CD4-positive, CD25-positive, alpha-beta regulatory T cell (primary cell): ENCODE data around the gene RPS29. TPM values are rescaled to one million over a fixed set of nuclear protein-coding genes. Genes with fewer than 3 reads are reported as not detected.

ENCODE experiments used
- ATAC-seq, 2 donors: fragments of 150-1000 bp; cut with Tn5 transposase; one replicate each; pipeline ENCODE4 v1.10.0; 2021; ENCODE audit warnings: low read depth in 2 of 2, moderate number of reproducible peaks in 2 of 2, moderate library complexity in 1 of 2
- DNase-seq, 3 donors: peaks; one replicate each; pipeline versions ENCODE4 v3.0.0 to v3.0.0-alpha.2; 2012 to 2022; ENCODE audit warnings: mixed read lengths in 1 of 3
- H3K27ac ChIP-seq: one replicate; pipeline ENCODE4 v1.7.0; 2013; ENCODE audit warnings: mild to moderate bottlenecking, low read length; ENCODE audit not compliant: insufficient read depth, poor library complexity, severe bottlenecking
- H3K27me3 ChIP-seq: one replicate; pipeline ENCODE4 v1.7.0; 2013; ENCODE audit warnings: low read length; ENCODE audit not compliant: control insufficient read depth, insufficient read depth
- H3K36me3 ChIP-seq: one replicate; pipeline ENCODE4 v1.7.0; 2013; ENCODE audit warnings: mild to moderate bottlenecking, low read length, moderate library complexity; ENCODE audit not compliant: control insufficient read depth, insufficient read depth
- H3K4me1 ChIP-seq: 2 replicates; pipeline ENCODE4 v1.7.0; 2013; ENCODE audit warnings: mild to moderate bottlenecking, low read length; ENCODE audit not compliant: insufficient read depth, control insufficient read depth, poor library complexity, severe bottlenecking
- H3K4me3 ChIP-seq: one replicate; pipeline ENCODE4 v1.7.0; 2013; ENCODE audit warnings: low read depth, mild to moderate bottlenecking, low read length, moderate library complexity
- H3K9me3 ChIP-seq, 2 experiments: 1 replicate in 1 of 2; 2 replicates in 1 of 2; pipeline ENCODE4 v1.7.0; 2013; ENCODE audit warnings: low read length in 2 of 2, mild to moderate bottlenecking in 1 of 2, moderate library complexity in 1 of 2; ENCODE audit not compliant: control insufficient read depth in 2 of 2
- H3K27ac Mint-ChIP-seq, 3 donors: one replicate each; pipeline ENCODE4 v1.8.0; 2020 to 2022; ENCODE audit warnings: mild to moderate bottlenecking in 3 of 3, mixed read lengths in 3 of 3, moderate library complexity in 2 of 3
- H3K27me3 Mint-ChIP-seq: one replicate; pipeline ENCODE4 v1.8.0; 2022; ENCODE audit warnings: mild to moderate bottlenecking, mixed read lengths
- H3K36me3 Mint-ChIP-seq: one replicate; pipeline ENCODE4 v1.8.0; 2020; ENCODE audit warnings: mixed read lengths
- H3K4me1 Mint-ChIP-seq, 4 donors: one replicate each; pipeline ENCODE4 v1.8.0; 2020 to 2022; ENCODE audit warnings: mixed read lengths in 4 of 4, mild to moderate bottlenecking in 1 of 4
- H3K4me3 Mint-ChIP-seq, 4 donors: one replicate each; pipeline ENCODE4 v1.8.0; 2020 to 2022; ENCODE audit warnings: mild to moderate bottlenecking in 4 of 4, mixed read lengths in 4 of 4, moderate library complexity in 3 of 4
- H3K9me3 Mint-ChIP-seq, 7 donors: one replicate each; pipeline ENCODE4 v1.8.0; 2020 to 2022; ENCODE audit warnings: mixed read lengths in 7 of 7, mild to moderate bottlenecking in 3 of 7, moderate library complexity in 2 of 7
- polyA plus RNA-seq, 4 donors: library from polyadenylated mRNA; unstranded; fragments of 300-500 nt; fragmentation: Illumina TruSeq; gene quantifications; one replicate each; pipeline ENCODE4 v1.2.3, GENCODE V29; 2021
- total RNA-seq: library from RNA; stranded (reverse); gene quantifications from one replicate; pipeline ENCODE4 v1.2.3, GENCODE V29; 2022

The RPS29 gene
- total and polyA plus RNA-seq, 5 donors from 2014 or later = 2,952 to 11,285 (median 8,310) TPM

- Mint-ChIP-seq H3K36me3 (peaks cover 2% of the 10 kb centered on the region), H3K9me3 (no peaks in the 10 kb centered on the region), H3K27me3 (peaks cover 20% of the 10 kb centered on the region), H3K4me1 (no peaks in the 10 kb centered on the region), H3K27ac (no peak overlapping the region), H3K4me3 (no peak overlapping the region)
- Histone ChIP-seq H3K4me3 (no peak overlapping the region), H3K36me3 (no peaks in the 10 kb centered on the region), H3K4me1 (no peaks in the 10 kb centered on the region), H3K27me3 (peaks cover 3% of the 10 kb centered on the region), H3K27ac (no peak overlapping the region), H3K9me3 (no peaks in the 10 kb centered on the region)
- ATAC-seq (no peak), DNase-seq (no peak)
These were observed 32.3 kb downstream of the RPS29 start for GRCh38 chr14:49553892-49554291.

- DNase-seq (no peak), ATAC-seq (no peak)
- H3K27me3 Mint-ChIP-seq = peaks cover 21% of the 10 kb centered on the region
- peaks cover 2% of the 10 kb centered on the region for H3K36me3 Mint-ChIP-seq
- no peaks in the 10 kb centered on the region for H3K9me3 Mint-ChIP-seq
- H3K9me3 ChIP-seq = no peaks in the 10 kb centered on the region
- H3K36me3 ChIP-seq = no peaks in the 10 kb centered on the region
- peaks cover 3% of the 10 kb centered on the region for H3K27me3 ChIP-seq
- H3K4me3 ChIP-seq = no peak overlapping the region
- no peak overlapping the region for H3K4me3 Mint-ChIP-seq
- no peaks in the 10 kb centered on the region for H3K4me1 ChIP-seq
- H3K27ac ChIP-seq = no peak overlapping the region
- H3K4me1 Mint-ChIP-seq = no peaks in the 10 kb centered on the region
- H3K27ac Mint-ChIP-seq = no peak overlapping the region
These were observed 33.1 kb downstream of the RPS29 start for GRCh38 chr14:49553106-49553505.

- Histone ChIP-seq H3K4me3 (no peak overlapping the region), H3K36me3 (no peaks in the 10 kb centered on the region), H3K4me1 (no peaks in the 10 kb centered on the region), H3K27me3 (peaks cover 3% of the 10 kb centered on the region), H3K27ac (no peak overlapping the region), H3K9me3 (no peaks in the 10 kb centered on the region)
- no peaks in the 10 kb centered on the region for H3K4me1 Mint-ChIP-seq
- H3K4me3 Mint-ChIP-seq = no peak overlapping the region
- H3K9me3 Mint-ChIP-seq = no peaks in the 10 kb centered on the region
- ATAC-seq (no peak), DNase-seq (no peak)
- H3K27me3 Mint-ChIP-seq = peaks cover 26% of the 10 kb centered on the region
- H3K36me3 Mint-ChIP-seq = peaks cover 2% of the 10 kb centered on the region
- no peak overlapping the region for H3K27ac Mint-ChIP-seq
These were observed 34.6 kb downstream of the RPS29 start for GRCh38 chr14:49551569-49551968.

GRCh38 chr14:49550286-49551184, 35.6 kb downstream of the RPS29 start:
- Mint-ChIP-seq H3K9me3 (no peaks in the 10 kb centered on the region), H3K27me3 (peaks cover 26% of the 10 kb centered on the region), H3K4me1 (no peaks in the 10 kb centered on the region), H3K4me3 (no peak overlapping the region), H3K27ac (no peak overlapping the region), H3K36me3 (peaks cover 2% of the 10 kb centered on the region)
- peaks cover 3% of the 10 kb centered on the region for H3K27me3 ChIP-seq
- no peak overlapping the region for H3K27ac ChIP-seq
- H3K9me3 ChIP-seq = no peaks in the 10 kb centered on the region
- H3K36me3 ChIP-seq = no peaks in the 10 kb centered on the region
- H3K4me1 ChIP-seq = no peaks in the 10 kb centered on the region
- no peak for ATAC-seq
- no peak overlapping the region for H3K4me3 ChIP-seq
- no peak for DNase-seq

GRCh38 chr14:49549881-49550280, 36.3 kb downstream of the RPS29 start:
- Mint-ChIP-seq H3K27ac (no peak overlapping the region), H3K4me1 (no peaks in the 10 kb centered on the region), H3K4me3 (no peak overlapping the region), H3K9me3 (peaks cover 0 to 1% (median 0%) of the 10 kb centered on the region in 7 donors), H3K27me3 (peaks cover 26% of the 10 kb centered on the region), H3K36me3 (no peaks in the 10 kb centered on the region)
- Histone ChIP-seq H3K27me3 (peaks cover 3% of the 10 kb centered on the region), H3K4me3 (no peak overlapping the region), H3K4me1 (no peaks in the 10 kb centered on the region), H3K27ac (no peak overlapping the region), H3K36me3 (no peaks in the 10 kb centered on the region), H3K9me3 (no peaks in the 10 kb centered on the region)
- DNase-seq = no peak
- no peak for ATAC-seq

- no peak for DNase-seq
- no peaks in the 10 kb centered on the region for H3K4me1 Mint-ChIP-seq
- no peak overlapping the region for H3K27ac ChIP-seq
- H3K4me1 ChIP-seq = no peaks in the 10 kb centered on the region
- peaks cover 3% of the 10 kb centered on the region for H3K27me3 ChIP-seq
- no peak overlapping the region for H3K4me3 ChIP-seq
- H3K4me3 Mint-ChIP-seq = no peak overlapping the region
- H3K27me3 Mint-ChIP-seq = peaks cover 26% of the 10 kb centered on the region
- H3K27ac Mint-ChIP-seq = no peak overlapping the region
- H3K36me3 ChIP-seq = no peaks in the 10 kb centered on the region
- H3K36me3 Mint-ChIP-seq = no peaks in the 10 kb centered on the region
- no peak for ATAC-seq
- no peaks in the 10 kb centered on the region for H3K9me3 ChIP-seq
- peaks cover 0 to 2% (median 0%) of the 10 kb centered on the region in 7 donors for H3K9me3 Mint-ChIP-seq
These were observed 36.7 kb downstream of the RPS29 start for GRCh38 chr14:49549446-49549845.

GRCh38 chr14:49546766-49547165, 39.4 kb downstream of the RPS29 start:
- H3K9me3 Mint-ChIP-seq = peaks cover 0 to 4% (median 2%) of the 10 kb centered on the region in 7 donors
- no peak overlapping the region for H3K4me3 ChIP-seq
- H3K27ac ChIP-seq = no peak overlapping the region
- H3K4me3 Mint-ChIP-seq = no peak overlapping the region
- no peak for ATAC-seq
- no peaks in the 10 kb centered on the region for H3K9me3 ChIP-seq
- no peaks in the 10 kb centered on the region for H3K36me3 ChIP-seq
- no peak overlapping the region for H3K27ac Mint-ChIP-seq
- H3K4me1 ChIP-seq = no peaks in the 10 kb centered on the region
- H3K27me3 ChIP-seq = peaks cover under 1% of the 10 kb centered on the region
- H3K4me1 Mint-ChIP-seq = no peaks in the 10 kb centered on the region
- DNase-seq = no peak
- peaks cover 30% of the 10 kb centered on the region for H3K27me3 Mint-ChIP-seq
- H3K36me3 Mint-ChIP-seq = no peaks in the 10 kb centered on the region

GRCh38 chr14:49545716-49546115, 40.5 kb downstream of the RPS29 start:
- H3K4me3 Mint-ChIP-seq = no peak overlapping the region
- H3K36me3 Mint-ChIP-seq = no peaks in the 10 kb centered on the region
- Histone ChIP-seq H3K9me3 (peaks cover 0 to 1% of the 10 kb centered on the region in 2 experiments), H3K27ac (no peak overlapping the region), H3K27me3 (no peaks in the 10 kb centered on the region), H3K4me1 (no peaks in the 10 kb centered on the region), H3K4me3 (no peak overlapping the region), H3K36me3 (no peaks in the 10 kb centered on the region)
- H3K4me1 Mint-ChIP-seq = no peaks in the 10 kb centered on the region
- no peak for DNase-seq
- peaks cover 20% of the 10 kb centered on the region for H3K27me3 Mint-ChIP-seq
- no peak for ATAC-seq
- no peak overlapping the region for H3K27ac Mint-ChIP-seq
- H3K9me3 Mint-ChIP-seq = peaks cover 0 to 5% (median 4%) of the 10 kb centered on the region in 7 donors
